Gastroesophageal sphincter (tissue), 3 donors: Measurements from ENCODE around the gene GIMAP7.

Experiments used
- CTCF ChIP-seq, 4 experiments: fragments of 200-600 bp in 2 of 4; fragments of 450-650 bp in 2 of 4; sonication (generic) in 1 of 4; IDR thresholded peaks; one replicate each; pipeline ENCODE4 v1.5.1; 2017 to 2019; ENCODE audit warnings: antibody characterized with exemption in 4 of 4, mild to moderate bottlenecking in 2 of 4, moderate library complexity in 2 of 4
- EP300 ChIP-seq: sonication (generic); formaldehyde crosslinking; IDR thresholded peaks from one replicate; pipeline ENCODE4 v1.6.1; 2017; ENCODE audit warnings: antibody characterized with exemption, mild to moderate bottlenecking
- POLR2A ChIP-seq, 2 donors: fragments of 450-650 bp; IDR thresholded peaks; one replicate each; pipeline ENCODE4 v1.6.1; 2017; ENCODE audit warnings: antibody characterized with exemption in 2 of 2, mild to moderate bottlenecking in 2 of 2, moderate library complexity in 1 of 2
- POLR2AphosphoS5 ChIP-seq: sonication (generic); formaldehyde crosslinking; IDR thresholded peaks from one replicate; pipeline ENCODE4 v1.6.1; 2017; ENCODE audit warnings: antibody characterized with exemption

GRCh38 chr7:150471886-150472285 is 42.8 kb upstream of the GIMAP7 start:
- TF ChIP-seq CTCF (IDR thresholded peaks at IDR 0.05) (no peak), POLR2AphosphoS5 (no peak), POLR2A (IDR thresholded peaks at IDR 0.05) (no peak), EP300 (no peak)
